CD4-positive, CD25-positive, alpha-beta regulatory T cell (primary cell): ENCODE results near the gene LRRC75B. TPM values are rescaled to one million over a fixed set of nuclear protein-coding genes. Genes with fewer than 3 reads are reported as not detected.
"Not testable (repeated sequence)": the region's sequence is repeated elsewhere in the genome, so short reads cannot be mapped to it uniquely, and the experiment has no call there.

Experiments used
- ATAC-seq, 2 donors: fragments of 150-1000 bp; cut with Tn5 transposase; one replicate each; pipeline ENCODE4 v1.10.0; 2021; ENCODE audit warnings: low read depth in 2 of 2, moderate number of reproducible peaks in 2 of 2, moderate library complexity in 1 of 2
- DNase-seq, 3 donors: peaks; one replicate each; pipeline versions ENCODE4 v3.0.0 to v3.0.0-alpha.2; 2012 to 2022; ENCODE audit warnings: mixed read lengths in 1 of 3
- H3K27ac ChIP-seq: one replicate; pipeline ENCODE4 v1.7.0; 2013; ENCODE audit warnings: mild to moderate bottlenecking, low read length; ENCODE audit not compliant: insufficient read depth, poor library complexity, severe bottlenecking
- H3K27me3 ChIP-seq: one replicate; pipeline ENCODE4 v1.7.0; 2013; ENCODE audit warnings: low read length; ENCODE audit not compliant: control insufficient read depth, insufficient read depth
- H3K36me3 ChIP-seq: one replicate; pipeline ENCODE4 v1.7.0; 2013; ENCODE audit warnings: mild to moderate bottlenecking, low read length, moderate library complexity; ENCODE audit not compliant: control insufficient read depth, insufficient read depth
- H3K4me1 ChIP-seq: 2 replicates; pipeline ENCODE4 v1.7.0; 2013; ENCODE audit warnings: mild to moderate bottlenecking, low read length; ENCODE audit not compliant: insufficient read depth, control insufficient read depth, poor library complexity, severe bottlenecking
- H3K4me3 ChIP-seq: one replicate; pipeline ENCODE4 v1.7.0; 2013; ENCODE audit warnings: low read depth, mild to moderate bottlenecking, low read length, moderate library complexity
- H3K9me3 ChIP-seq, 2 experiments: 1 replicate in 1 of 2; 2 replicates in 1 of 2; pipeline ENCODE4 v1.7.0; 2013; ENCODE audit warnings: low read length in 2 of 2, mild to moderate bottlenecking in 1 of 2, moderate library complexity in 1 of 2; ENCODE audit not compliant: control insufficient read depth in 2 of 2
- H3K27ac Mint-ChIP-seq, 3 donors: one replicate each; pipeline ENCODE4 v1.8.0; 2020 to 2022; ENCODE audit warnings: mild to moderate bottlenecking in 3 of 3, mixed read lengths in 3 of 3, moderate library complexity in 2 of 3
- H3K27me3 Mint-ChIP-seq: one replicate; pipeline ENCODE4 v1.8.0; 2022; ENCODE audit warnings: mild to moderate bottlenecking, mixed read lengths
- H3K36me3 Mint-ChIP-seq: one replicate; pipeline ENCODE4 v1.8.0; 2020; ENCODE audit warnings: mixed read lengths
- H3K4me1 Mint-ChIP-seq, 4 donors: one replicate each; pipeline ENCODE4 v1.8.0; 2020 to 2022; ENCODE audit warnings: mixed read lengths in 4 of 4, mild to moderate bottlenecking in 1 of 4
- H3K4me3 Mint-ChIP-seq, 4 donors: one replicate each; pipeline ENCODE4 v1.8.0; 2020 to 2022; ENCODE audit warnings: mild to moderate bottlenecking in 4 of 4, mixed read lengths in 4 of 4, moderate library complexity in 3 of 4
- H3K9me3 Mint-ChIP-seq, 7 donors: one replicate each; pipeline ENCODE4 v1.8.0; 2020 to 2022; ENCODE audit warnings: mixed read lengths in 7 of 7, mild to moderate bottlenecking in 3 of 7, moderate library complexity in 2 of 7
- polyA plus RNA-seq, 4 donors: library from polyadenylated mRNA; unstranded; fragments of 300-500 nt; fragmentation: Illumina TruSeq; gene quantifications; one replicate each; pipeline ENCODE4 v1.2.3, GENCODE V29; 2021
- total RNA-seq: library from RNA; stranded (reverse); gene quantifications from one replicate; pipeline ENCODE4 v1.2.3, GENCODE V29; 2022

Gene LRRC75B
- total and polyA plus RNA-seq, 5 donors from 2014 or later, result 0.29 TPM; not detected in 4

GRCh38 chr22:24553597-24554312 lies 39.1 kb downstream of the LRRC75B start:
- H3K36me3 Mint-ChIP-seq, result peaks cover 26% of the 10 kb centered on the region
- H3K4me1 ChIP-seq, result peaks cover 41% of the 10 kb centered on the region
- ATAC-seq, result no peak

GRCh38 chr22:24552503-24553286 lies 40.2 kb downstream of the LRRC75B start:
- H3K4me3 ChIP-seq, result peak overlapping the region; percentile 4
- H3K27me3 ChIP-seq, H3K9me3 ChIP-seq, H3K9me3 Mint-ChIP-seq, H3K27me3 Mint-ChIP-seq, ATAC-seq: not testable (repeated sequence)
- Mint-ChIP-seq H3K27ac (peak overlapping the region in 1 of 3 donors; percentile 99), H3K36me3 (peaks cover 22% of the 10 kb centered on the region), H3K4me3 (peak overlapping the region; percentile 34 to 99 (median 94)), H3K4me1 (peaks cover 0 to 57% (median 36%) of the 10 kb centered on the region in 4 donors)
- H3K4me1 ChIP-seq, result peaks cover 32% of the 10 kb centered on the region
- peak in 1 of 3 donors; percentile 41 for DNase-seq
- peak overlapping the region; percentile 93 for H3K27ac ChIP-seq
- peaks cover 17% of the 10 kb centered on the region for H3K36me3 ChIP-seq

More at GRCh38 chr22:24553597-24554312, 39.1 kb downstream of the LRRC75B start:
- no peaks in the 10 kb centered on the region for H3K27me3 Mint-ChIP-seq
- Histone ChIP-seq H3K36me3 (peaks cover 21% of the 10 kb centered on the region), H3K27ac (peak overlapping the region; percentile 93), H3K4me3 (peak overlapping the region; percentile 86), H3K9me3 (no peaks in the 10 kb centered on the region), H3K27me3 (no peaks in the 10 kb centered on the region)
- H3K4me3 Mint-ChIP-seq, result peak overlapping the region; percentile 92 to 99 (median 97)
- H3K4me1 Mint-ChIP-seq, result peaks cover 4 to 68% (median 44%) of the 10 kb centered on the region in 4 donors
- H3K9me3 Mint-ChIP-seq, result no peaks in the 10 kb centered on the region
- peak overlapping the region; percentile 58 to 99 (median 93) for H3K27ac Mint-ChIP-seq
- no peak for DNase-seq

GRCh38 chr22:24550902-24551435 lies 41.9 kb downstream of the LRRC75B start:
- peak overlapping the region in 1 of 4 donors; percentile 77 for H3K4me3 Mint-ChIP-seq
- no peak overlapping the region for H3K4me3 ChIP-seq
- H3K4me1 ChIP-seq, result peaks cover 16% of the 10 kb centered on the region

GRCh38 chr22:24550028-24550901 lies 42.6 kb downstream of the LRRC75B start:
- H3K4me1 Mint-ChIP-seq, result peaks cover 0 to 37% (median 21%) of the 10 kb centered on the region in 4 donors
- Histone ChIP-seq H3K4me3 (no peak overlapping the region), H3K27ac (no peak overlapping the region), H3K36me3 (peaks cover 31% of the 10 kb centered on the region), H3K27me3 (no peaks in the 10 kb centered on the region), H3K4me1 (peaks cover 16% of the 10 kb centered on the region), H3K9me3 (no peaks in the 10 kb centered on the region)
- ATAC-seq (no peak), DNase-seq (no peak)
- H3K4me3 Mint-ChIP-seq, result no peak overlapping the region
- no peak overlapping the region for H3K27ac Mint-ChIP-seq
- H3K36me3 Mint-ChIP-seq, result peaks cover 30% of the 10 kb centered on the region
- H3K27me3 Mint-ChIP-seq, result no peaks in the 10 kb centered on the region
- H3K9me3 Mint-ChIP-seq, result no peaks in the 10 kb centered on the region

More at GRCh38 chr22:24550902-24551435, 41.9 kb downstream of the LRRC75B start:
- Mint-ChIP-seq H3K4me1 (peaks cover 0 to 42% (median 25%) of the 10 kb centered on the region in 4 donors), H3K9me3 (no peaks in the 10 kb centered on the region), H3K36me3 (peaks cover 30% of the 10 kb centered on the region), H3K27me3 (no peaks in the 10 kb centered on the region), H3K27ac (no peak overlapping the region)
- Histone ChIP-seq H3K27ac (no peak overlapping the region), H3K27me3 (no peaks in the 10 kb centered on the region), H3K36me3 (peaks cover 30% of the 10 kb centered on the region), H3K9me3 (no peaks in the 10 kb centered on the region)
- no peak for ATAC-seq
- no peak for DNase-seq

DNA sequence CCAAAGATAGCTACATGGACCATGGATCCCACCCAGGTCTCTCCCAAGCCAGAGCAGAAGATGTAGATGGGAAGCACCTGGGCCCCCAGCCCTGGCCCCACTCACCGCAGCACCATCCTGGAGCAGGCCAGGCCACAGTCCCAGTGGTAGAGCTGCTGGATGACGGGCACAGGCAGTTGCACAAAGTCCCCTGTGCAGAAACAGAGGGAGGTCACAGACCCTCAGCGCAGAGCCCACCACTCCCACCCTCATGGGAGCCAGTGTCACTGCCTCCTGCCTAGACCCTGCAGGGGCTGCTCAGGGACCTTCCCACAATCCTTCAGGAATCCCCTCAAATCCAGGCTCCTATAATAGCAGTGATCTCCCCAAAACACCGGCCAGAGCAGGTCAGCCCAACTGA lies 44.1 kb downstream of the LRRC75B start:
- Mint-ChIP-seq H3K36me3 (peaks cover 30% of the 10 kb centered on the region), H3K4me3 (peak overlapping the region in 1 of 4 donors; percentile 56), H3K27ac (no peak overlapping the region), H3K9me3 (no peaks in the 10 kb centered on the region), H3K27me3 (no peaks in the 10 kb centered on the region), H3K4me1 (peaks cover 0 to 27% (median 18%) of the 10 kb centered on the region in 4 donors)
- DNase-seq, result no peak
- Histone ChIP-seq H3K9me3 (no peaks in the 10 kb centered on the region), H3K4me1 (peaks cover 8% of the 10 kb centered on the region), H3K4me3 (no peak overlapping the region), H3K27me3 (no peaks in the 10 kb centered on the region), H3K36me3 (peaks cover 46% of the 10 kb centered on the region), H3K27ac (no peak overlapping the region)
- ATAC-seq, result no peak

DNA sequence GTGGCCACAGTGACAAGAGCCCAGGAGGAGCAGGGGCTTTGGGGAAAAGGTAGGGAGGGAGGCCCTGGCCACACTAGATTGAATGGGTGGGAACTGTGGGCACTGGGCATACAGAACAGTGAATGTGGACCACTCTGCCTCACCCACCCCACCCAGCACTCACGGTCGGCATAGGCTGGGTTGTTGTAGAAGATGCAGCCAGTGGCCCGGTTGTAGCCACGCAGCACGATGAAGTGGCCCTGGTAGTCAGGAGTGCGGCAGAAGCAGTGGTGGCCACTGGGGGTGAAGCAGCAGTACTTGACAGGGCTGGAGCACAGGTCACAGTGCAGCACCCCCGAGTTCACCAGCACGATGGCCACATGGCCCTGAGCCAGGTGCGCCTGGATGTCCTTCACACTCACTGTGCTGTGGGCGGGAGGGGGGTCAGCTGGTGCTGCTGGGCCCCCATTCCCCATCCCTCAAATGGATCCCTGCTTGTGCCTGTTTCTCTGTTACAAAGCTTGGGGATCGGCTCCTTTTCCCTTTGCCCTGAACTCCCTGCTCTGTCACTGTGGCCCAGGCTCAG lies 49.1 kb downstream of the LRRC75B start:
- H3K4me1 Mint-ChIP-seq, result peaks cover 0 to 4% (median 0%) of the 10 kb centered on the region in 4 donors
- Histone ChIP-seq H3K27me3 (no peaks in the 10 kb centered on the region), H3K4me1 (no peaks in the 10 kb centered on the region), H3K27ac (no peak overlapping the region), H3K4me3 (no peak overlapping the region), H3K9me3 (no peaks in the 10 kb centered on the region), H3K36me3 (peaks cover 77% of the 10 kb centered on the region)
- peaks cover 36% of the 10 kb centered on the region for H3K36me3 Mint-ChIP-seq
- H3K4me3 Mint-ChIP-seq, result no peak overlapping the region
- no peaks in the 10 kb centered on the region for H3K9me3 Mint-ChIP-seq
- ATAC-seq (no peak), DNase-seq (no peak)
- H3K27me3 Mint-ChIP-seq, result no peaks in the 10 kb centered on the region
- H3K27ac Mint-ChIP-seq, result no peak overlapping the region

DNA sequence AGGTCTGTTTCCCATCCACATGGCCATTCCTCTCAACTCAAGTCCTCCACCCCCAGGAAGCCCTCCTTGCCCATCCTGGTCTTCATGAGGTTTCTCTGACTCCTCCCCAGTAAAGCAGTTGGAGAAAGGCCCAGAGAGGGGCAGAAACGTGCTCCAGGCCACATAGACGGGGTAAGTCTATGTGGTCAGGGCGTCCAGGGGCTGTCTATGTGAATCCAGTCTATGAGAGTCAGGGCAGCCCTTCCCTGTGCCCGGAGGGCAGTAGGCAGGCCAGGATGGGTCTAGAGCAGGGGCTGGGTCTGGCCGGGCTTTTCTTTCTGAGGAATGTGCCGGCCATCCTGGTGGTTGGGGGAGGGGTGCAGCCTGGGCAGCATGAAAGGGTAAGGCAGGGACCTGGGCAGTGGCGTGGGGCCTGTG lies 49.7 kb downstream of the LRRC75B start:
- H3K4me1 Mint-ChIP-seq, result peaks cover 0 to 4% (median 0%) of the 10 kb centered on the region in 4 donors
- H3K27me3 Mint-ChIP-seq, result no peaks in the 10 kb centered on the region
- H3K4me3 Mint-ChIP-seq, result no peak overlapping the region
- H3K4me1 ChIP-seq, result no peaks in the 10 kb centered on the region
- no peaks in the 10 kb centered on the region for H3K9me3 Mint-ChIP-seq
- no peaks in the 10 kb centered on the region for H3K9me3 ChIP-seq
- no peak overlapping the region for H3K27ac Mint-ChIP-seq
- DNase-seq (no peak), ATAC-seq (no peak)
- H3K36me3 ChIP-seq, result peaks cover 75% of the 10 kb centered on the region
- no peak overlapping the region for H3K4me3 ChIP-seq
- peaks cover 31% of the 10 kb centered on the region for H3K36me3 Mint-ChIP-seq
- H3K27ac ChIP-seq, result no peak overlapping the region
- H3K27me3 ChIP-seq, result no peaks in the 10 kb centered on the region
